Loucy (cell line): ENCODE measurements around the gene NAA25.

Experiments used
- CTCF ChIP-seq: fragments of 200-600 bp; sonication (generic); conservative IDR thresholded peaks from 2 replicates; pipeline ENCODE4 v1.5.1; 2014; ENCODE audit warnings: mild to moderate bottlenecking, antibody characterized with exemption, low read length
- EZH2phosphoT487 ChIP-seq: fragments of 200-600 bp; IDR thresholded peaks from 2 replicates; pipeline ENCODE4 v1.6.1; 2018; ENCODE audit warnings: antibody characterized with exemption, mild to moderate bottlenecking, moderate library complexity, borderline replicate concordance

- TF ChIP-seq CTCF (no peak), EZH2phosphoT487 (no peak)
These were observed 79.3 kb downstream of the NAA25 start for GRCh38 chr12:112029301-112029700.
